Ishikawa (cell line): ENCODE results near the gene MPO.

Experiments used
- CEBPB ChIP-seq: IDR thresholded peaks from 2 replicates; pipeline ENCODE4 v1.6.1; 2012
- CREB1 ChIP-seq: IDR thresholded peaks from 2 replicates; pipeline ENCODE4 v1.6.1; 2012; ENCODE audit warnings: low read depth
- EGR1 ChIP-seq: IDR thresholded peaks from 2 replicates; pipeline ENCODE4 v1.6.1; 2012
- EP300 ChIP-seq: IDR thresholded peaks from 2 replicates; pipeline ENCODE4 v1.6.1; 2012; ENCODE audit warnings: borderline replicate concordance
- FOXM1 ChIP-seq: IDR thresholded peaks from 2 replicates; pipeline ENCODE4 v1.6.1; 2012; ENCODE audit warnings: low read depth, borderline replicate concordance
- MAX ChIP-seq: IDR thresholded peaks from 2 replicates; pipeline ENCODE4 v1.6.1; 2012
- NFIC ChIP-seq: IDR thresholded peaks from 2 replicates; pipeline ENCODE4 v1.6.1; 2012
- RAD21 ChIP-seq: IDR thresholded peaks from 2 replicates; pipeline ENCODE4 v1.6.1; 2012; ENCODE audit warnings: low read depth
- TAF1 ChIP-seq: IDR thresholded peaks from 2 replicates; pipeline ENCODE4 v1.6.1; 2012; ENCODE audit warnings: low read depth, mild to moderate bottlenecking
- TCF12 ChIP-seq: IDR thresholded peaks from 2 replicates; pipeline ENCODE4 v1.6.1; 2012; ENCODE audit warnings: low read depth
- TEAD4 ChIP-seq: IDR thresholded peaks from 2 replicates; pipeline ENCODE4 v1.6.1; 2012
- YY1 ChIP-seq: IDR thresholded peaks from 2 replicates; pipeline ENCODE4 v1.6.1; 2012; ENCODE audit warnings: low read depth
- ZBTB7A ChIP-seq: IDR thresholded peaks from 2 replicates; pipeline ENCODE4 v1.6.1; 2012; ENCODE audit warnings: low read depth
- TF ChIP-seq, protein P1 (sequence below): IDR thresholded peaks from 2 replicates; pipeline ENCODE4 v1.6.1; 2012
- TF ChIP-seq, protein P2 (sequence below): IDR thresholded peaks from 2 replicates; pipeline ENCODE4 v1.6.1; 2012; ENCODE audit warnings: low read depth, mild to moderate bottlenecking

Gene MPO

GRCh38 chr17:58273453-58274104, 7.2 kb downstream of the MPO start:
- TF ChIP-seq, protein P1, sequence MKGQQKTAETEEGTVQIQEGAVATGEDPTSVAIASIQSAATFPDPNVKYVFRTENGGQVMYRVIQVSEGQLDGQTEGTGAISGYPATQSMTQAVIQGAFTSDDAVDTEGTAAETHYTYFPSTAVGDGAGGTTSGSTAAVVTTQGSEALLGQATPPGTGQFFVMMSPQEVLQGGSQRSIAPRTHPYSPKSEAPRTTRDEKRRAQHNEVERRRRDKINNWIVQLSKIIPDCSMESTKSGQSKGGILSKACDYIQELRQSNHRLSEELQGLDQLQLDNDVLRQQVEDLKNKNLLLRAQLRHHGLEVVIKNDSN = no peak
- TF ChIP-seq EP300 (no peak), MAX (no peak), FOXM1 (no peak), ZBTB7A (no peak), TCF12 (no peak), EGR1 (no peak), TAF1 (no peak), YY1 (no peak), NFIC (no peak), CEBPB (no peak), TEAD4 (no peak), RAD21 (no peak)

DNA sequence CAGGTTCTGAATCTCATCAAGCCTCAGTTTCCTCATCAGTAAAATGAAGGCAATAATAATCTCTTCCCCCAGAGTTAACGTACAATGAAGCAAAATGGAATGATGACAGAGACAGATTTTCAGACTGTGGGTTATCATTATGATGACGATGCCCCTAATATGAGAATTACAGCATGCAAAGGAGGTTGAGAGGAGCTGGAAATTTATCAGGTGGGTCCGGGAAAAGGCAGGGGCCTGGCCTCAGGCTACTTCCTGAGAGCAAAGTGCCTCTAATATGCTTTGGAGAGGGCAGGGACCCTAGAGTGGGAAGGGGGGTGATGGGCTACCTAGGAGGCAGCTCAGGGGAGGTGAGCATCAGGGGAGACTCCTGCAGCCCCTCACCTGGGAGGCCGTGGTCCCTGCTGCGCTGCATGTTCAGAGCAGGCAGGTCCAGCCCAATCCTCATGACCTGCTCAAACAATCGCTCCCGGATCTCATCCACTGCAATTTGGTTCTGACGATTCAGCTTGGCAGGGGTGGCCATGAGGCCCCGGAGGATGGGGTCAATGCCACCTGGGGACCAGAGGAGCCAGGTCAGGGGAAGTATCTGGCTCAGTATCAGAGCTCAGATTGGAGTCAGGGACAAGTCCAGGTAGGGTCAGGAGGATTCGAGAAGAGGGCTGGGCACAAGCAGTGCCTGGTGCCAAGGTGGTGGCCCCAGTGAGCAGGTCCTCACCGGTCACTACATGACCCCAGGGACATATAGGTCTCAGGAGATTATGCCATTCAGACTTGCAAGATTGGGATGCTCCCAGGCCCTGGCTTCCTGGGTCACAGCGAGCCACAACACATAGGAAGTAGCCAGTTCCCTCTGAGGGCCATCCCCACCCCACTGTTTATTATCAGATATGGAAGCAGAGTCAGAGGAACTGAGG, 8.1 kb downstream of the MPO start:
- TF ChIP-seq EGR1 (no peak), RAD21 (no peak), CREB1 (no peak), NFIC (no peak), MAX (no peak), TEAD4 (no peak), YY1 (no peak), CEBPB (no peak), EP300 (no peak), TAF1 (no peak), ZBTB7A (no peak), FOXM1 (no peak), TCF12 (no peak)
- TF ChIP-seq, protein P2, sequence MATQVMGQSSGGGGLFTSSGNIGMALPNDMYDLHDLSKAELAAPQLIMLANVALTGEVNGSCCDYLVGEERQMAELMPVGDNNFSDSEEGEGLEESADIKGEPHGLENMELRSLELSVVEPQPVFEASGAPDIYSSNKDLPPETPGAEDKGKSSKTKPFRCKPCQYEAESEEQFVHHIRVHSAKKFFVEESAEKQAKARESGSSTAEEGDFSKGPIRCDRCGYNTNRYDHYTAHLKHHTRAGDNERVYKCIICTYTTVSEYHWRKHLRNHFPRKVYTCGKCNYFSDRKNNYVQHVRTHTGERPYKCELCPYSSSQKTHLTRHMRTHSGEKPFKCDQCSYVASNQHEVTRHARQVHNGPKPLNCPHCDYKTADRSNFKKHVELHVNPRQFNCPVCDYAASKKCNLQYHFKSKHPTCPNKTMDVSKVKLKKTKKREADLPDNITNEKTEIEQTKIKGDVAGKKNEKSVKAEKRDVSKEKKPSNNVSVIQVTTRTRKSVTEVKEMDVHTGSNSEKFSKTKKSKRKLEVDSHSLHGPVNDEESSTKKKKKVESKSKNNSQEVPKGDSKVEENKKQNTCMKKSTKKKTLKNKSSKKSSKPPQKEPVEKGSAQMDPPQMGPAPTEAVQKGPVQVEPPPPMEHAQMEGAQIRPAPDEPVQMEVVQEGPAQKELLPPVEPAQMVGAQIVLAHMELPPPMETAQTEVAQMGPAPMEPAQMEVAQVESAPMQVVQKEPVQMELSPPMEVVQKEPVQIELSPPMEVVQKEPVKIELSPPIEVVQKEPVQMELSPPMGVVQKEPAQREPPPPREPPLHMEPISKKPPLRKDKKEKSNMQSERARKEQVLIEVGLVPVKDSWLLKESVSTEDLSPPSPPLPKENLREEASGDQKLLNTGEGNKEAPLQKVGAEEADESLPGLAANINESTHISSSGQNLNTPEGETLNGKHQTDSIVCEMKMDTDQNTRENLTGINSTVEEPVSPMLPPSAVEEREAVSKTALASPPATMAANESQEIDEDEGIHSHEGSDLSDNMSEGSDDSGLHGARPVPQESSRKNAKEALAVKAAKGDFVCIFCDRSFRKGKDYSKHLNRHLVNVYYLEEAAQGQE = no peak
- TF ChIP-seq, protein P1 = no peak

GRCh38 chr17:58271216-58271931, 9.4 kb downstream of the MPO start:
- TF ChIP-seq EP300 (no peak), NFIC (no peak), TCF12 (no peak)

DNA sequence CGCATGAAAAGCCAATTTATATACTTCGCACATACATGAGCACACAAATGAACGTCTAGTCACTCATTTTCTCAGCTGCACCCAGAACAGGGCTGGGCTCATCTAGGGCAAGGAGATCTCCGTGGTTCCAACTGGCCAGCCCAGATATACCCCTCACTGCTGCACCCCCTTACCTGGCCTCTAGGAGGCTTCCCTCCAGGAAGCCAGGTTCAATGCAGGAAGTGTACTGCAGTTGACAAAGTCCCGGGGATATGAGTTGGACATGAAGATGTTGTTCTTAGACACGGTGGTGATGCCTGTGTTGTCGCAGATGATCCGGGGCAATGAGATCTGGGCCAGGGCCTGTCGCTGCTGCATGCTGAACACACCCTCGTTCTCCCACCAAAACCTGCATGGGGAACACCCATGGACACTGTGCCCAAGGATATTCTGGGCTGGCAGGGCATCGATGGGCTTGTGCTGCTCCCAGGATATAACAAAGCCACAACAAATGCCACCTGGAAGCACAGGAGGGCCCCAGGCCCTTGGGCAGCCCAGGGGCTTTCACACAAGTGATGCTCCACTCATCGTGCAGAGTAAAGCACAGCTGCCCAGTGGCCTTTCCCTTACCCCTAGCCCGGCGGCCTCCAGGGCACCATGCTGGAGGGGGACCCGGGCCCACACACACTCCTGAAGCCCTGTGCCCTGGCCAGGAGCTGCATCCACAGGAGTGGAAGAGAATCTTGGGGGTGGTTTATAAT, 10.1 kb downstream of the MPO start:
- TF ChIP-seq TEAD4 (no peak), CREB1 (no peak), MAX (no peak), YY1 (no peak), RAD21 (no peak), ZBTB7A (no peak)
- TF ChIP-seq, protein P2 = no peak
